CD4-positive, alpha-beta T cell (primary cell): ENCODE data around the gene E2F8. TPM values are rescaled to one million over a fixed set of nuclear protein-coding genes. Genes with fewer than 3 reads are reported as not detected.

Source experiments
- ATAC-seq: fragments of 200-7000 bp; cut with Tn5 transposase; one replicate; pipeline ENCODE4 v1.10.0; 2022; ENCODE audit warnings: mild to moderate bottlenecking; ENCODE audit not compliant: poor library complexity
- CTCF ChIA-PET: fragments of 350-600 bp; sonication (Branson Sonifier 250); formaldehyde crosslinking; loops from one replicate; lab custom pipeline; 2021; ENCODE audit warnings: antibody characterized with exemption, inconsistent platforms; lab: Charles Lee
- POLR2A ChIA-PET: fragments of 350-600 bp; sonication (Branson Sonifier 250); formaldehyde crosslinking; loops from one replicate; lab custom pipeline; 2021; ENCODE audit warnings: antibody characterized with exemption, inconsistent platforms; lab: Charles Lee
- DNase-seq, 14 experiments: peaks; one replicate each; pipeline ENCODE4 v3.0.0-alpha.2; 2013 to 2020; ENCODE audit warnings: mixed read lengths in 2 of 14
- H3K27ac ChIP-seq, 2 donors: one replicate each; pipeline versions ENCODE4 v1.5.1 to v1.7.0; 2013; ENCODE audit warnings: low read length in 2 of 2, low read depth in 1 of 2, mild to moderate bottlenecking in 1 of 2
- H3K27me3 ChIP-seq, 2 experiments: 1 replicate in 1 of 2; 2 replicates in 1 of 2; pipeline versions ENCODE4 v1.6.1 to v1.7.0; 2013; ENCODE audit warnings: low read length in 2 of 2, control low read depth in 1 of 2, mild to moderate bottlenecking in 1 of 2, moderate library complexity in 1 of 2; ENCODE audit not compliant: insufficient read depth in 2 of 2, control insufficient read depth in 1 of 2
- H3K36me3 ChIP-seq: one replicate; pipeline ENCODE4 v1.6.1; 2013; ENCODE audit warnings: low read length, control low read depth; ENCODE audit not compliant: insufficient read depth
- H3K4me1 ChIP-seq: one replicate; pipeline ENCODE4 v1.6.1; 2013; ENCODE audit warnings: low read length, control low read depth; ENCODE audit not compliant: insufficient read depth
- H3K4me3 ChIP-seq: one replicate; pipeline ENCODE4 v1.5.1; 2013; ENCODE audit warnings: mild to moderate bottlenecking, low read length, moderate library complexity
- H3K9me3 ChIP-seq, 2 experiments: 1 replicate in 1 of 2; 2 replicates in 1 of 2; pipeline versions ENCODE4 v1.6.1 to v1.7.0; 2013; ENCODE audit warnings: low read length in 2 of 2, mild to moderate bottlenecking in 2 of 2, control low read depth in 1 of 2, moderate library complexity in 1 of 2; ENCODE audit not compliant: control insufficient read depth in 1 of 2, insufficient read depth in 1 of 2
- H3K27ac Mint-ChIP-seq: one replicate; pipeline ENCODE4 v1.8.0; 2020; ENCODE audit warnings: mixed read lengths
- H3K27me3 Mint-ChIP-seq: one replicate; pipeline ENCODE4 v1.8.0; 2021; ENCODE audit warnings: mixed read lengths
- H3K36me3 Mint-ChIP-seq: one replicate; pipeline ENCODE4 v1.8.0; 2021; ENCODE audit warnings: low read depth, mixed read lengths
- H3K4me1 Mint-ChIP-seq: one replicate; pipeline ENCODE4 v1.8.0; 2021; ENCODE audit warnings: low read depth, mixed read lengths
- H3K4me3 Mint-ChIP-seq: one replicate; pipeline ENCODE4 v1.8.0; 2020; ENCODE audit warnings: mild to moderate bottlenecking, mixed read lengths
- H3K9me3 Mint-ChIP-seq: one replicate; pipeline ENCODE4 v1.8.0; 2020; ENCODE audit warnings: mixed read lengths
- CTCF ChIP-seq: fragments of 200-600 bp; IDR thresholded peaks from one replicate; pipeline ENCODE4 v1.8.0; 2022; ENCODE audit warnings: antibody characterized with exemption, mild to moderate bottlenecking
- intact Hi-C, 2 experiments: fragments of 100-400 bp; cut with DNase I in 1 of 2; cut with micrococcal nuclease in 1 of 2; formaldehyde crosslinking; loops; one replicate each; pipeline versions ENCODE4 v1.15.1 to v1.9.0; 2023 to 2025; cut with DNase I, micrococcal nuclease
- total RNA-seq, 174 experiments: library from RNA in 2 of 174; stranded (reverse) in 2 of 174; gene quantifications; one replicate each; pipeline ENCODE4 v1.2.3 and lab custom pipeline; 2021 to 2026

The E2F8 gene
- total RNA-seq, 2 experiments from 2014 or later, result not detected

DNA sequence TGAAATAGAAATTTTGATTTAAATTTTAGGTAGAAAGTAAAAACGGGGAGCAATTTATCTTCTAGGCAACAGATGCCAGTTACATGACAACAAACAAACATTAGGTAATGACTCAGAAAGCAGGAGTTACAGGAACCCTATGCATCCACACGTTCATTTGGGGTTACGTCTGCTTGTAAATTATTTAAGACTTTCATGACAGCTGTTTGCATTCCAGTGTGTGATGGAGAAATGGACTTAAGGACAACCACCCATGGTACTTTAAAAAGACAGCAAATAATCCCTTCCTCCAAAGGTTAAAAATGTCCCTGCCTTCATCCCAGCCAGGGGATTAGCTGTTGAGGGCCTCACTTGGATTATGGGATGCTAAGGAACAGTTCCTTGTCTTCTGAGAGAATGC lies 11.8 kb downstream of the E2F8 start:
- no peaks in the 10 kb centered on the region for H3K36me3 Mint-ChIP-seq
- peaks cover 4% of the 10 kb centered on the region for H3K4me1 ChIP-seq
- no peaks in the 10 kb centered on the region for H3K36me3 ChIP-seq
- DNase-seq, result no peak
- no peak for ATAC-seq
- H3K4me1 Mint-ChIP-seq, result no peaks in the 10 kb centered on the region
- H3K27me3 ChIP-seq, result no peaks in the 10 kb centered on the region
- ChIA-PET POLR2A (no interaction called here), CTCF (no interaction called here)
- no peak overlapping the region for H3K27ac ChIP-seq
- H3K9me3 ChIP-seq, result no peaks in the 10 kb centered on the region
- no peaks in the 10 kb centered on the region for H3K9me3 Mint-ChIP-seq
- no peaks in the 10 kb centered on the region for H3K27me3 Mint-ChIP-seq
- H3K4me3 ChIP-seq, result no peak overlapping the region
- H3K27ac Mint-ChIP-seq, result no peak overlapping the region
- intact Hi-C loops, result no loop called here
- TF ChIP-seq CTCF, result no peak
- no peak overlapping the region for H3K4me3 Mint-ChIP-seq

DNA sequence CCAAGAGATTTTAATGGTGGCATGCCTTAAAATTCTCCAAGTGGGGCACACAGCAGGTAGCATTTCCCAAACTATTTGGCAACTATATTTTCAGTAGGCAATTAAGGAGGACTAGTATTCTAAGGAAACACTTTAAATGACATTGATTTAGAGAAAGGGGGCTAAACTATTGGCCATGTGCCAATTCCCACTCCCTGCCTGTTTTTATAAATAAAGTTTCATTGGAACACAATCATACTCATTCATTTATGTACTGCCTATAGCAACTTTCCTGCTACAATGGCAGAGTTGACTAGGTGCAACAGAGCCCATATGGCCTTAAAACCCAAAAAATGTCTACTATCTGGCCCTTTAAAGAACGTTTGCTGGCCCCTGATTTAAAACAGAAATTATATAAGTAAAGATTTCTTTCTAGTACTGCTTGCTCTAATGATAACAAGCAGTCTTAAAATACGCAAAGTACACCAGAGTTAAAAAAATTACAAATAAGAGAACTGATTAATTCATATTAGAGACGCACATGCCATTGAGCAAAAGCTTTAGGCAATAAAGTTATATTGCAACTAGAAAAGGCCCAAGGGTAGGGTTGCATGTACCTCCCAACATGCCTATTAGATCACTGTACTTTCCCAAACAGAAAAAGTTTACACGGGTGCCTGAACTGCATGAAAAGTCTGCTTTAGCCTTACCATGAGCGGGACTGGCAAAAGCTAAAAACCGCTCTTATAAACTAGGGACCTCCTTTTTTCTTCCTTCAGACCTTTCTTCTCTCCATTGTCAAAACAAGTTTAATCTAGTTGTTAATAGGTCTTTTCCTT lies 14.2 kb downstream of the E2F8 start:
- peaks cover 0 to 4% of the 10 kb centered on the region in 2 experiments for H3K9me3 ChIP-seq
- H3K27ac ChIP-seq, result no peak overlapping the region
- POLR2A ChIA-PET, result no interaction called here
- no peaks in the 10 kb centered on the region for H3K9me3 Mint-ChIP-seq
- H3K4me3 ChIP-seq, result no peak overlapping the region
- no peak for DNase-seq
- no peaks in the 10 kb centered on the region for H3K4me1 Mint-ChIP-seq
- H3K27me3 ChIP-seq, result no peaks in the 10 kb centered on the region
- H3K36me3 Mint-ChIP-seq, result no peaks in the 10 kb centered on the region
- CTCF ChIA-PET, result no interaction called here
- H3K27ac Mint-ChIP-seq, result no peak overlapping the region
- intact Hi-C loops, result no loop called here
- H3K4me1 ChIP-seq, result peaks cover 4% of the 10 kb centered on the region
- no peak for TF ChIP-seq CTCF
- no peak overlapping the region for H3K4me3 Mint-ChIP-seq
- no peak for ATAC-seq
- no peaks in the 10 kb centered on the region for H3K36me3 ChIP-seq
- H3K27me3 Mint-ChIP-seq, result no peaks in the 10 kb centered on the region

DNA sequence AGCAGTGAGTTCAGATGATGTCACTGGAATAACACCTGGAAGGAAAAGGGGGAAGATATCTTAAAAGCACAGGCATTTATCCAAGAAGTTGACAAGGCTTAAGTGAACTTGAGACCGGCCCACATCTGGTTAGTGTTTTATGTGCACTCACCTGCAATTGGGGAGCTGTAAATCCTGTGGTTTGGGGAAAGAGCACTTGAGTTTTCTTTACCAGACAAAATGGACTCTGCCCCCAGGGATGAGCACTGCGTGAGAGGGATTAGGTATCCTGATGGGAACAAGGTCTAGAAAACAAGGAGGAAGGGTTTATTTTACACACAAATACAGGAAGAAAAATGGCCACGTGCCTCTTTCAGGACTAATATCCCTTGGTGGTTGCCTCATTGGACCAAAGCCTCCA lies 15.2 kb downstream of the E2F8 start:
- Histone ChIP-seq H3K9me3 (peaks cover 0 to 4% of the 10 kb centered on the region in 2 experiments), H3K27me3 (no peaks in the 10 kb centered on the region), H3K27ac (no peak overlapping the region), H3K4me1 (peaks cover 4% of the 10 kb centered on the region), H3K4me3 (no peak overlapping the region), H3K36me3 (no peaks in the 10 kb centered on the region)
- no peaks in the 10 kb centered on the region for H3K9me3 Mint-ChIP-seq
- no peak for TF ChIP-seq CTCF
- no peak for ATAC-seq
- no peak for DNase-seq
- H3K4me3 Mint-ChIP-seq, result no peak overlapping the region
- intact Hi-C loops, result no loop called here
- H3K27me3 Mint-ChIP-seq, result no peaks in the 10 kb centered on the region
- H3K27ac Mint-ChIP-seq, result no peak overlapping the region
- ChIA-PET POLR2A (no interaction called here), CTCF (no interaction called here)
- no peaks in the 10 kb centered on the region for H3K4me1 Mint-ChIP-seq
- no peaks in the 10 kb centered on the region for H3K36me3 Mint-ChIP-seq
